CD1c-positive myeloid dendritic cell (primary cell): Measurements from ENCODE around the gene SAMHD1.
"Not testable (repeated sequence)": the region's sequence is repeated elsewhere in the genome, so short reads cannot be mapped to it uniquely, and the experiment has no call there.

Source experiments
- DNase-seq: peaks from one replicate; pipeline ENCODE4 v3.0.0-alpha.2; 2016; ENCODE audit errors: extremely low spot score

The SAMHD1 gene

GRCh38 chr20:36916199-36916598 is 35.3 kb downstream of the SAMHD1 start:
- no peak for DNase-seq

DNA sequence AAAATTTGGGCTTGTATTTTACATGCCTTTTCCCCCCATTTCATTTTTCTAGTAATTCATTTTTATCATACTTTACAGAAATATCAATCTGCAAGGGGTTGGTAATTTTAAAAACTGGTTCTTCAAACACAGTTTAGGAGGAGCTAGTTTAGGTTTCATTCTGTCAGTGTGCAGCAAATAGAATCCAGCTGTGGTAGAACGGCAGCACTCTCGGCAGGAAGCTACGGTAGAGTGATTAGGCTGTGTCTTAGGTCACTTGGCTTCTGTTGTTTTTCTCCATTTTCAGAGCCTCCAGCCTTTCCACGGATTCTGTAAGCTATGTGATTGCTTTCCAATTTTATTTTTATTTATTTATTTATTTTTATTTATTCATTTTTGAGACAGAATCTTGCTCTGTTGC is 42.9 kb downstream of the SAMHD1 start:
- DNase-seq: no peak

- not testable (repeated sequence) for DNase-seq
These were observed 45.4 kb downstream of the SAMHD1 start for GRCh38 chr20:36906086-36906485.

DNA sequence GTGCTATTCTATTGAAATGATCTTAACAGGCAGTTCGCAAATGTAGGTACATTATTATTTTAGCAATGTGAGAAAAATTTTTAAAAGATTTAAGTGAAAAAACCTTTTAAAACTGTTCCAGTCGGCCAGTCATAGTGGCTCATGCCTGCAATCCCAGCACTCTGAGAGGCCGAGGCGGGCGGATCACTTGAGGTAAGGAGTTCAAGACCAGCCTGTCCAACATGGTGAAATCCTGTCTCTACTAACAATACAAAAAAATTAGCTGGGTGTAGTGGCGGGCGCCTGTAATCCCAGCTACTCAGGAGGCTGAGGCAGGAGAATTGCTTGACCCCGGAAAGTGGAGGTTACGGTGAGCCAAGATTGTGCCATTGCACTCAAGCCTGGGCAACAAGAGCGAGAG is 45.9 kb downstream of the SAMHD1 start:
- DNase-seq: not testable (repeated sequence)

GRCh38 chr20:36904690-36905089 is 46.8 kb downstream of the SAMHD1 start:
- no peak for DNase-seq

- DNase-seq: no peak
These were observed 56.5 kb downstream of the SAMHD1 start for GRCh38 chr20:36895036-36895435.

DNA sequence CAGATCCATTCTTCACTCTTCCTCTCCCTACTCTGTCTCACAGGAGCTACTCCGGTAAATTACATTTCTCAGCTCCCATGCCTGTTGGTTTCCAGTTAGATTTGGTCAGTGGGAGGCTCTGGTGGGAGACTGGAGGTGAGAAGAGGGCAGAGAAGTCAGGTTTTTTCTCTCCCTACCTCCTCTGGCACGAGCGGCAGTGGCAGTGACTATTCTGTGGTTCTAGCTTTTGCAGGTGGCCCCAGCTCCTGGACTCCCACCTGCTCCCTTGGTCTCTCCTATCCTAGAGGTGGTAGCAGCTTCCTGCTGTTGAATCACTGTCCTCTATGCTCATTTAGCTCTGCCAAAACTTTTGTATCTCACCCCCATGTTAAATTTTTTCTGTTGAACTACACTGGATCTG is 57.7 kb downstream of the SAMHD1 start:
- no peak for DNase-seq

- no peak for DNase-seq
These were observed 60.3 kb downstream of the SAMHD1 start for GRCh38 chr20:36891211-36891610.

DNA sequence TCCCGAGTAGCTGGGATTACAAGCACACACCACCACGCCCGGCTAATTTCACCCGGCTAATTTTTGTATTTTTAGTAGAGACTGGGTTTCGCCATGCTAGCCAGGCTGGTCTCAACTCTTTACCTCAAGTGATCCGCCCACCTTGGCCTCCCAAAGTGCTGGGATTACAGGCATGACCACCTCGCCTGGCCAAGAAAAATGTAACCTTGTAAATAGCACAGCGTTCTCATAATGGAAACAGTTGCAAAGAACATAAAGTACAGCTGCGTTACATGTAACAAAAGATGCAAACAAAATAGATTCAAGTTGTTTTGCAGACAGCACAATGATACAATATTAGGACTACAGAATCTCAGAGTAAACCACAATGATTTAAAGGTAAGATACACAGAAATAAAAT is 60.9 kb downstream of the SAMHD1 start:
- no peak for DNase-seq

DNA sequence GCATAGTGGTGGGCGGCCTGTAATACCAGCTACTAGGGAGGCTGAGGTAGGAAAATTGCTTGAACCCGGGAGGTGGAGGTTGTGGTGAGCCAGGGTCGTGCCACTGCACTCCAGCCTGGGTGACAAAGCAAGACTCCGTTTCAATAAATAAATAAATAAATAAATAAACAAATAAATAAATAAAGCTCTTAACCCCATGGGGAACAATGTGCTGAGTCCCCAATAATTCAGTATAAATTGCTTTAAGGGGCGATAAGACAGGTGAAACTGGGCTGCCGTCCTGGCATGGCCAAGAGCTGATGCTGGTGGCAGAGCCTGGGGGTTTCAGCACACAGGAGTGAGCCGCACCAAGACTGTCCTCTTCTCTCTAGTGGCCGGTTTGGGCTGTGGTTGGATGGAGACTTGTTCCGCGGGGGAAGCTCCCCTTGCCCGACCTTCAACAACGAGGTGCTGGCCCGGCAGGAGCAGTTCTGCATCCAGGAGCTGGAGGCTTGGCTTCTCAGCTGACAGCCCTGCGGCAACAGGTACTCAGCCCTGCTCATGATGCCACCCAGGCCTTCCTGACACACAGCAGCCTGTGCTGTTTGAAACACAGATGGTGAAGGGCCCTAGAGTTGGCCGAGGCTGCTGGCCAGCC is 62.5 kb downstream of the SAMHD1 start:
- no peak for DNase-seq

DNA sequence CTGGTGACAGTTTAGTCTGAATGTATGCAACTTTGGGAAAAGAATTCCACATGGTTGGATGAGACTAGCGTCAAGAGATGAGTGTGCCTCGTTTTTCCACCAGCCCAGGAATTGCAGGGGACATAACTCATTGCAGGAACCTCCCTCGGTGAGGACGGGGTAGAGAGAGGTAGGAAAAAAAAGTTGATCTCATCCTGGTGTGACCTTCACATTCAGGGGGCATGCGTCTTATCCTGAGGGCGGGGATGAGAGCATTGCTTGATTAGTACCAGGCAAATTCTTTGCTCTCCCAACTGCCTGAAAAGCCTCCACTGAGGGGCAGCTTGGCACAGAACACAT is 63.8 kb downstream of the SAMHD1 start:
- DNase-seq: no peak

- DNase-seq: peak; percentile 80
These were observed 64.4 kb downstream of the SAMHD1 start for GRCh38 chr20:36886859-36887751.

DNA sequence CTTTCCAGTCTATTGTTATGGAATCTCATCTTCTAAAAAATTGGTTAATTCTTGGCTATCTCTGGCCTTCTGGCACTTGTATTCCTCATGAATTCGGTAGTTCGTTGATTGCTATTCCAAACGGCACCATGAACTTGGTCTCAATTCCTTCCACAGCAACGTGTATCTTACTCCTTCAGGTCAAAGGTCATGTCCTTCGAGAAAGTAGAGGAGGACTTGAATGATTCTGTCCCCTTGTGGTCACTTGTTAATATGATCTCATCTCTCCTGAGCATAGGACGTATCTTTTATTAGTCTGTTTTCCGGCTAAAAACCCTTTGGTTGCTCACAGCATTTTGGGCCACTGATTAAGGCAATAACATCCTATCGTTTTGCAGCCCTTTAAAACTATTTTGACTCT is 66.2 kb downstream of the SAMHD1 start:
- DNase-seq: peak; percentile 36

DNA sequence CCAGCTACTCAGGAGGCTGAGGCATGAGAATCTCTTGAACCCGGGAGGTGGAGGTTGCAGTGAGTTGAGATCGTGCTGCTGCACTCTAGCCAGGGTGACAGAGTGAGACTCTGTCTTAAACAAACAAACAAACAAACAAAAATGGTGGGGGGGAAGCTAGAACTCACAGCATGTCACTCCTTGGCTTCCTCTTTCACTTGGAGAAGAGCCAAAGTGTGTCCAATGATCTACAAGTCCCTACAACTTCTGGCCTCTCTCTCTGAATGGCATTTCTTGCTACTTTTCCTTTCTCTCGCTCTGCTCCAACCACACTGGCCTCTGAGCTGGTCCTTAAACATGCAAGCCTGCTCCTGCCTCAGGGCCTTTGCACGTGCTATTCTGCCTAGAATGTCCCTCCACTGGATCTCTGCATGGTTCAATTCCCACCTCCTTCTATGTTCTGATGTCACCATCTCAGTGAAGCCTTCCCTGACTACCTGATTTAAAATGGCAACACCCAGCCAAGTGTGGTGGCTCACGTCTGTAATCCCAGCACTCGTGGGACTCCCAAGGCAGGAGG is 67.5 kb downstream of the SAMHD1 start:
- peak; percentile 80 for DNase-seq

DNA sequence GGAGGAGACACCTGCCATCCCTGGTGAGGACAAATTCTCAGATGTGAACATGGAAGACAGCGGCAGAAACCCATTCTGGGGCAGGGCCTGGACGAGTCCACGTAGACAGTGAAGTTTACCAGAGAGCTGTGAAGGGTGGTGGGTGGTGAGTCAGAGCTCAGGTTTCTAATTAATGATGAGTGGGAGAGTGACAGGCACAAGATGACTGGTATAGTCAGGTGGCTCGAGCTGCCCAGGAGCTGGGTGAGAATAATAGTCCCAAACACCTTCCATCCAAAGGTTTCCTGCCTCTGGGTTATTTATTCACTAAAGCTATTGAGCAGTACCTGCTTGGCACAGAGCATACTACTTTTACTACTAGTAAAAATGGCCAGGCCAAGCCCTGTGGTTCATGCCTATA is 69.6 kb downstream of the SAMHD1 start:
- no peak for DNase-seq

DNA sequence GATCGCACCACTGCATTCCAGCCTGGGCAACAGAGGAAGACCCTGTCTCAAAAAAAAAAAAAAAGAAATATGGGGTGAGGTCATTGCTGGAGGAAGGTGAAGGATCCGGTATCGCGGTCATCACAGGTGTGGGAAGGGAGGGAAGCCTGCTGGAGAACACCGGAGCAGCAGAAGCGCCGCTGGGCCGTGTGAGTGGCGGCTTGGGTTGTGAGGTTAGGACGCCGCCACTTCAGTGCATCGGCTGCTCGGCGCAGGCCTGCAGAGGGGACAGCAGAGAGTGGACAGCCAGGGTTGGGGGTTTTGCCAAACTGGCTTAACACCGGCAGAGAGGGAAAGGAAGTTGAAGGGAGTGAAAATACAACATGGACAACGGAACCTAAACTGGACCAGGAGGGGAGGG is 70.2 kb downstream of the SAMHD1 start:
- DNase-seq: no peak

DNA sequence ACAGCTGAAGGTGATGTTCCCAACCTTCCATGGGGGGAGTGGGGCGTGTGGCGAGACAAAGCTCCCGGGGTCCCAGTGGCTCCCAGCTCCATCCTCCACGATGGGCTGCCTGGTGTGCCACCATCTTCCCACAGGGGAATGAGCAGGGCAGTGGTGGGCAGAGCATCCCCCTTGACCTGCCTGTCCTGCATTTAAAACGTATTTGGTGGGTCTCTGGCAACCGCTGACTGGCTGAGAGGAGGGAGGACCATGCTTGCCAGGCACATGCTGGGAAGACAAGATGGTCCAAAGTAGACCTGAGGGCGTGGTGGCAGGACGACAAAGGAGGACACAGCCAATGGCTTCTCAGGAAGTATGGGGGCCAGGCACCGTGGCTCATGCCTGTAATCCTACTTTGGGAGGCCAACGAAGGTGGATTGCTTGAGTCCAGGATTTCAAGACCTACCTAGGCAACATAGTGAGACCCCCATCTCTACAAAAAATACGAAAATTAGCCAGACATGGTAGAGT is 70.7 kb downstream of the SAMHD1 start:
- DNase-seq: no peak

DNA sequence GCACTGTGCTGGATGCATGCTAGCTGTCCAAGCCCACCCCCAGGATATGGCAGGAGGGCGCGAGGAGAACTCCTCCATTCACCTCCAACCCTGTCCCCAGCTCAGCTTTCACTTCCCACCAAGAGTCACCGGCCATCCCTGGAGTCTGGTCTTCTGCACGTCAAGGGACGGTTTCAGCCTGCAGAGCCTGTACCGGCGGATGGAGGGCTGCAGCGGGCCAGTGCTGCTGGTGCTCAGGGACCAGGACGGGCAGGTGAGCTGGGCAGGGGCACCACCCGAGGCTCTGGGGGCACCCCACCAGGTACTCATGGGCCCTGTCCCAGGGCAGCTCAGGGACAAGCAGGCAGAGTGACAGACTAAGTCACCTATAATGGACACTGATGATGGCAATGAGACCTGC is 72.6 kb downstream of the SAMHD1 start:
- no peak for DNase-seq

DNA sequence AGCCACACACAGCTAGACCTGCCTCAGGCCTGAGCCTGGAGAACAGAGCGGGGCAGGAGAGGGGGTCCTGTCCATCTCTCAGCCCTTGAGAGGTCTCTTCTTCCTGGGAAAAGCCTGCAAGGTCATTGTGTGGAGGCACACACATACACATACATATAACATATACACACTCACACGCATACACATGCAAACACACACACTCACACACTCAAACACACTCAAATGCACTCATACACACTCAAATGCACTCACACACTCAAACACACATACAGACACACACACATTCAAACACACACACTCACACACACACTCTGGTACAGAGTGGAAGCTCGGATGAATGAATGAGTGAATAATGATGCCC is 75.1 kb downstream of the SAMHD1 start:
- DNase-seq: no peak

DNA sequence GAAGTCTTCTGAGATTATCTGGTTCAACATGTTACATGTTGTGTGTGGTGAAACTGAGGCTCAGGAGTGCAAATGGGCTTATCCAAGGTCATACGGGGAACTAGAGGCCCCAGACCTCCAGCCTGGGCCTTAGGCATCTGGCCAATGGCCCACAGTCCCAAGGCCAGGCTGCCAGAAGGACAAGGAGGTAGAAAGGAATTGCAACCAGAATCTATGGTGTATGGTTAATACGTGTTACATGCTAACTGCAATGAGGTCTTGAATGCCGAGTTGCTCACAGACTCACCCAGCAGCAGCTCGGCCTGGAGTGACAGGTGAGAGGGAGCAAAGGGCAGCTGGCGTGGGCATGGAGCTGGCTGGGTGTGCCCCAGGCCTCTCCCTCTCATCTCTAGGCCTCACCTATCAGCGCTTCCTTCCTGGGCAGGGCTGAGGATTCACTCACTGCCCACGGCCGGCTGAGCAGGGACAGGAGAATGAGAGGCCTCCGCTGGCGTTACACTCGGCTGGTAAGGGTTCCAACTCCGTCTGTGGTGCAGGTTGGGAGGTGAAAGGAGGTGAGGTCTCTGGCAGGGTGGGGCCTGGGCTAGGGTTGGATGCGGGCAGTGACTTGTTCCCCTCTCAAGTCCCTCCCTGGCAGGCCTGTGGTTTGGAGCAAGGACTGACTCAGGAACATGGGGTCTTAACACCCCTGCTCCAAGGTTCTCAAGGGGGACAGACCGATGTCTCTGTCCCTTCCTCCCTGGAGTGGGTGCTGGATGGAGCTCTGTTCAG is 75.6 kb downstream of the SAMHD1 start, which contains the start of gene TLDC2:
Gene TLDC2 (plus strand): TSS at position 437 of the 771 bp plus-strand sequence. CDS start 37 bp downstream, at position 474.
- no peak for DNase-seq

GRCh38 chr20:36875093-36875492 is 76.4 kb downstream of the SAMHD1 start:
- DNase-seq: not testable (repeated sequence)
